Measurements from ENCODE around the gene SPAST. TPM values are rescaled to one million over a fixed set of nuclear protein-coding genes. Genes with fewer than 3 reads are reported as not detected.
"Not testable (repeated sequence)": the region's sequence is repeated elsewhere in the genome, so short reads cannot be mapped to it uniquely, and the experiment has no call there.

The SPAST gene
- polyA plus RNA-seq (2013) = 18.5 TPM

GRCh38 chr2:32063310-32064020 is at the start of gene SPAST:
Gene SPAST, plus strand, starts transcription at chr2:32063556. Its CDS starts 276 bp downstream, at chr2:32063832.
- Histone ChIP-seq H3K36me3 (ENCODE audit: control insufficient read depth in 4 of 4, insufficient read depth in 4 of 4, low read length in 3 of 4) (peaks cover 0 to 4% (median 2%) of the 10 kb centered on the region in 4 experiments), H3K27ac (ENCODE audit: insufficient read depth in 1 of 2, low read depth in 1 of 2, low read length in 2 of 2, poor library complexity in 1 of 2, severe bottlenecking in 2 of 2) (peak within 1 kb of the TSS; percentile 79 to 91), H3K4me1 (ENCODE audit: control extremely low read depth in 1 of 4, control insufficient read depth in 4 of 4, insufficient read depth in 4 of 4, low read length in 3 of 4) (peaks cover 10 to 26% (median 16%) of the 10 kb centered on the region in 4 experiments), H3K27me3 (replicated peaks in 2 of 5; ENCODE audit: control insufficient read depth in 4 of 5, insufficient read depth in 5 of 5, low read length in 4 of 5) (no peaks in the 10 kb centered on the region), H3K4me3 (ENCODE audit: control insufficient read depth in 1 of 7, extremely low read depth in 1 of 7, insufficient read depth in 4 of 7, low read depth in 2 of 7, low read length in 6 of 7) (peak within 1 kb of the TSS; percentile 78 to 96 (median 90)), H3K9me3 (ENCODE audit: control extremely low read depth in 1 of 5, control insufficient read depth in 4 of 5, insufficient read depth in 2 of 5, low read depth in 1 of 5, low read length in 4 of 5) (no peaks in the 10 kb centered on the region)
- DNase-seq = peak; percentile 98 to 99 (median 98)
- ChIA-PET CTCF (interaction anchor here (0.5 to 1.4 kb wide), 5 partner anchors 23 to 1398 kb away, joined by 3 to 4 read pairs (median 3); partner anchors contain the start of genes DPY30 and MEMO1), POLR2A (interaction anchor here (0.6 to 2.1 kb wide), 5 partner anchors 17 to 215 kb away, joined by 3 to 16 read pairs (median 3); partner anchors contain the start of genes DPY30 and MEMO1)
- 0% methylated on average over 60 of the region's 79 CpGs for WGBS (ENCODE audit: insufficient coverage)

- H3K4me3 ChIP-seq (ENCODE audit: control insufficient read depth in 1 of 7, extremely low read depth in 1 of 7, insufficient read depth in 4 of 7, low read depth in 2 of 7, low read length in 6 of 7); H3K9me3 ChIP-seq (ENCODE audit: control extremely low read depth in 1 of 5, control insufficient read depth in 4 of 5, insufficient read depth in 2 of 5, low read depth in 1 of 5, low read length in 4 of 5); H3K27ac ChIP-seq (ENCODE audit: insufficient read depth in 1 of 2, low read depth in 1 of 2, low read length in 2 of 2, poor library complexity in 1 of 2, severe bottlenecking in 2 of 2); H3K4me1 ChIP-seq (ENCODE audit: control extremely low read depth in 1 of 4, control insufficient read depth in 4 of 4, insufficient read depth in 4 of 4, low read length in 3 of 4); POLR2A ChIA-PET; H3K27me3 ChIP-seq (replicated peaks in 2 of 5; ENCODE audit: control insufficient read depth in 4 of 5, insufficient read depth in 5 of 5, low read length in 4 of 5); DNase-seq: not testable (repeated sequence)
- peaks cover 14 to 40% (median 21%) of the 10 kb centered on the region in 4 experiments for H3K36me3 ChIP-seq (ENCODE audit: control insufficient read depth in 4 of 4, insufficient read depth in 4 of 4, low read length in 3 of 4)
- CTCF ChIA-PET = interaction anchor here (1.6 kb wide), 1 partner anchor 13 kb away, joined by 4 read pairs; no protein-coding TSS in a partner anchor
- 97% methylated on average over 9 of the region's 9 CpGs for WGBS (ENCODE audit: insufficient coverage)
These were observed 44.4 kb upstream of the SPAST start for GRCh38 chr2:32018789-32019482.

GRCh38 chr2:32034198-32034887 is 29.0 kb upstream of the SPAST start:
- CTCF ChIA-PET; H3K4me3 ChIP-seq (ENCODE audit: control insufficient read depth in 1 of 7, extremely low read depth in 1 of 7, insufficient read depth in 4 of 7, low read depth in 2 of 7, low read length in 6 of 7); DNase-seq; H3K27ac ChIP-seq (ENCODE audit: insufficient read depth in 1 of 2, low read depth in 1 of 2, low read length in 2 of 2, poor library complexity in 1 of 2, severe bottlenecking in 2 of 2); POLR2A ChIA-PET; H3K9me3 ChIP-seq (ENCODE audit: control extremely low read depth in 1 of 5, control insufficient read depth in 4 of 5, insufficient read depth in 2 of 5, low read depth in 1 of 5, low read length in 4 of 5); H3K27me3 ChIP-seq (replicated peaks in 2 of 5; ENCODE audit: control insufficient read depth in 4 of 5, insufficient read depth in 5 of 5, low read length in 4 of 5); H3K4me1 ChIP-seq (ENCODE audit: control extremely low read depth in 1 of 4, control insufficient read depth in 4 of 4, insufficient read depth in 4 of 4, low read length in 3 of 4): not testable (repeated sequence)
- 98% methylated on average over 7 of the region's 8 CpGs for WGBS (ENCODE audit: insufficient coverage)
- peaks cover 7 to 18% (median 13%) of the 10 kb centered on the region in 4 experiments for H3K36me3 ChIP-seq (ENCODE audit: control insufficient read depth in 4 of 4, insufficient read depth in 4 of 4, low read length in 3 of 4)

- ChIA-PET POLR2A (interaction anchor here (0.6 to 1.9 kb wide), 4 partner anchors 9 to 30 kb away, joined by 3 to 16 read pairs (median 6); partner anchors contain the start of gene SPAST), CTCF (interaction anchor here (1.0 to 2.3 kb wide), 8 partner anchors 9 to 31 kb away, joined by 3 to 8 read pairs (median 6); partner anchors contain the start of gene SPAST)
- peak within 1 kb of the TSS; percentile 77 to 97 (median 93) for H3K4me3 ChIP-seq (ENCODE audit: control insufficient read depth in 1 of 7, extremely low read depth in 1 of 7, insufficient read depth in 4 of 7, low read depth in 2 of 7, low read length in 6 of 7)
- 0% methylated on average over 36 of the region's 43 CpGs for WGBS (ENCODE audit: insufficient coverage)
- peaks cover 0 to 16% (median 12%) of the 10 kb centered on the region in 4 experiments for H3K4me1 ChIP-seq (ENCODE audit: control extremely low read depth in 1 of 4, control insufficient read depth in 4 of 4, insufficient read depth in 4 of 4, low read length in 3 of 4)
- peaks cover 2 to 6% (median 4%) of the 10 kb centered on the region in 4 experiments for H3K36me3 ChIP-seq (ENCODE audit: control insufficient read depth in 4 of 4, insufficient read depth in 4 of 4, low read length in 3 of 4)
- peak within 1 kb of the TSS; percentile 55 to 82 for H3K27ac ChIP-seq (ENCODE audit: insufficient read depth in 1 of 2, low read depth in 1 of 2, low read length in 2 of 2, poor library complexity in 1 of 2, severe bottlenecking in 2 of 2)
- DNase-seq = peak; percentile 90 to 97 (median 96)
- H3K27me3 ChIP-seq (replicated peaks in 2 of 5; ENCODE audit: control insufficient read depth in 4 of 5, insufficient read depth in 5 of 5, low read length in 4 of 5) = no peaks in the 10 kb centered on the region
- no peaks in the 10 kb centered on the region for H3K9me3 ChIP-seq (ENCODE audit: control extremely low read depth in 1 of 5, control insufficient read depth in 4 of 5, insufficient read depth in 2 of 5, low read depth in 1 of 5, low read length in 4 of 5)
These were observed 23.7 kb upstream of the SPAST start, which contains the start of gene DPY30 for GRCh38 chr2:32039447-32040219. Gene DPY30, minus strand, starts transcription at chr2:32039805. Its CDS starts 349 bp downstream, at chr2:32039456.

GRCh38 chr2:32043561-32043960 is 19.8 kb upstream of the SPAST start:
- no CpG with 5 or more reads among the region's 7 CpGs for WGBS (ENCODE audit: insufficient coverage)
- H3K9me3 ChIP-seq (ENCODE audit: control extremely low read depth in 1 of 5, control insufficient read depth in 4 of 5, insufficient read depth in 2 of 5, low read depth in 1 of 5, low read length in 4 of 5) = no peaks in the 10 kb centered on the region
- CTCF ChIA-PET = no interaction called here
- peaks cover 0 to 14% (median 11%) of the 10 kb centered on the region in 4 experiments for H3K4me1 ChIP-seq (ENCODE audit: control extremely low read depth in 1 of 4, control insufficient read depth in 4 of 4, insufficient read depth in 4 of 4, low read length in 3 of 4)
- no peak overlapping the region for H3K4me3 ChIP-seq (ENCODE audit: control insufficient read depth in 1 of 7, extremely low read depth in 1 of 7, insufficient read depth in 4 of 7, low read depth in 2 of 7, low read length in 6 of 7)
- DNase-seq = no peak
- no peaks in the 10 kb centered on the region for H3K27me3 ChIP-seq (replicated peaks in 2 of 5; ENCODE audit: control insufficient read depth in 4 of 5, insufficient read depth in 5 of 5, low read length in 4 of 5)
- POLR2A ChIA-PET = interaction anchor here (1.0 kb wide), 1 partner anchor 122 kb away, joined by 3 read pairs; the partner anchor contains the start of gene SLC30A6
- H3K36me3 ChIP-seq (ENCODE audit: control insufficient read depth in 4 of 4, insufficient read depth in 4 of 4, low read length in 3 of 4) = no peaks in the 10 kb centered on the region
- H3K27ac ChIP-seq (ENCODE audit: insufficient read depth in 1 of 2, low read depth in 1 of 2, low read length in 2 of 2, poor library complexity in 1 of 2, severe bottlenecking in 2 of 2) = no peak overlapping the region

GRCh38 chr2:32051836-32052439 is 11.4 kb upstream of the SPAST start:
- 96% methylated on average over 7 of the region's 11 CpGs for WGBS (ENCODE audit: insufficient coverage)
- ChIA-PET CTCF (no interaction called here), POLR2A (interaction anchor here (0.6 kb wide), 1 partner anchor 17 kb away, joined by 3 read pairs; no protein-coding TSS in a partner anchor)
- H3K27ac ChIP-seq (ENCODE audit: insufficient read depth in 1 of 2, low read depth in 1 of 2, low read length in 2 of 2, poor library complexity in 1 of 2, severe bottlenecking in 2 of 2) = no peak overlapping the region
- H3K4me1 ChIP-seq (ENCODE audit: control extremely low read depth in 1 of 4, control insufficient read depth in 4 of 4, insufficient read depth in 4 of 4, low read length in 3 of 4) = no peaks in the 10 kb centered on the region
- no peaks in the 10 kb centered on the region for H3K36me3 ChIP-seq (ENCODE audit: control insufficient read depth in 4 of 4, insufficient read depth in 4 of 4, low read length in 3 of 4)
- H3K4me3 ChIP-seq (ENCODE audit: control insufficient read depth in 1 of 7, extremely low read depth in 1 of 7, insufficient read depth in 4 of 7, low read depth in 2 of 7, low read length in 6 of 7) = no peak overlapping the region
- no peaks in the 10 kb centered on the region for H3K9me3 ChIP-seq (ENCODE audit: control extremely low read depth in 1 of 5, control insufficient read depth in 4 of 5, insufficient read depth in 2 of 5, low read depth in 1 of 5, low read length in 4 of 5)
- H3K27me3 ChIP-seq (replicated peaks in 2 of 5; ENCODE audit: control insufficient read depth in 4 of 5, insufficient read depth in 5 of 5, low read length in 4 of 5) = no peaks in the 10 kb centered on the region
- DNase-seq = no peak

Measured in common myeloid progenitor, CD34-positive (primary cell).